DMS 273 (cell line): ENCODE data around the gene DNAJC21.

Source experiments
- DNase-seq: peaks from one replicate; lab custom pipeline; 2025; ENCODE audit not compliant: unreplicated experiment; lab: John Stamatoyannopoulos, UW

Gene DNAJC21

DNA sequence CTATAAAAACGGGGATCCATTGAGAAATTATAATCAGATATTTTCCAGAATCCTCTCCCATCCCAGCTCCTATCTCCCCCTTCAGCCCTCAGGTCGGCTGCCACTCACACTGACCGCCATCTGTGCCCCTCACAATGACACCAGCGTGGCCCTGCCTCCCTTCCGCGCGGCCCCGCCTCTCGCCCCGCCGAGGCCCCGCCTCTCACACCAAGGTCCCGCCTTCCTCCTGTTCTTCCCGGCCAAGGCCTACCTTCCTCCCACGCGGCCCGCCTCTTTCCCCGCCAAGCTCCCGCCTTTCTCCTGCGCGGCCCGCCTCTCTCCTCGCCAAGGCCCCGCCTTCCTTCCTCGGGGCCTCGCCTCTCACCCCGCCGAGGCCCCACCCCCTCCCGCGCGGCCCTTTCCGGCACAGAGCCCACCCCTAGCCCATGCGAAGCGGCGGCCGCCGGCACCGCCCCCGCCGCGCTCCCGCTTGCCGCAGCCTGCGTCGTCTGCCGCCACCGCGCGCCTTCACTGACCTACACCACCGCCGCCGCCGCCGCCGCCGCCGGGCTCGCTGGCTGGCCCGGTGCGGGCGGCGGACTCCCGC lies at the start of gene DNAJC21:
Gene DNAJC21, plus strand, starts transcription at position 426 of the 586 bp plus-strand sequence. CDS start 261 bp downstream, outside the sequence.
- peak; percentile 99 for DNase-seq

DNA sequence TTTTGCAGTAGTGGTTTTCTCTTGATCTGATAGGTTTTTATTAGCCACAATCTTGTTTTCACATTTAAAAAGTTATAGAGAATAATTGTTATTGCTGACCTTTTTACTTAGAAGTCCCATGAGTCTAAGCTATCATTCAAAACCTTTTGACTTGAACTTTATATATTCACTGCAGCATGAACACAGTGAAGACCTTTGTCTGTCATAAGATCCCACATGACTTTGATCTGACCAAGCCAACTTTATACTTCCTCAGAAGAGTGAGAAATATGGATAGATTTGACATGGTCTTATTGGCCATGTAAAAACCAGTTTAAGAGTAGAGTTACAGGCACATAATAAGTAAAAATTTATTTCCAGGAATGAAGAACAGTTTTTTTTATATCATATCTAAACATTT lies 48.1 kb upstream of the DNAJC21 start:
- DNase-seq: no peak

DNA sequence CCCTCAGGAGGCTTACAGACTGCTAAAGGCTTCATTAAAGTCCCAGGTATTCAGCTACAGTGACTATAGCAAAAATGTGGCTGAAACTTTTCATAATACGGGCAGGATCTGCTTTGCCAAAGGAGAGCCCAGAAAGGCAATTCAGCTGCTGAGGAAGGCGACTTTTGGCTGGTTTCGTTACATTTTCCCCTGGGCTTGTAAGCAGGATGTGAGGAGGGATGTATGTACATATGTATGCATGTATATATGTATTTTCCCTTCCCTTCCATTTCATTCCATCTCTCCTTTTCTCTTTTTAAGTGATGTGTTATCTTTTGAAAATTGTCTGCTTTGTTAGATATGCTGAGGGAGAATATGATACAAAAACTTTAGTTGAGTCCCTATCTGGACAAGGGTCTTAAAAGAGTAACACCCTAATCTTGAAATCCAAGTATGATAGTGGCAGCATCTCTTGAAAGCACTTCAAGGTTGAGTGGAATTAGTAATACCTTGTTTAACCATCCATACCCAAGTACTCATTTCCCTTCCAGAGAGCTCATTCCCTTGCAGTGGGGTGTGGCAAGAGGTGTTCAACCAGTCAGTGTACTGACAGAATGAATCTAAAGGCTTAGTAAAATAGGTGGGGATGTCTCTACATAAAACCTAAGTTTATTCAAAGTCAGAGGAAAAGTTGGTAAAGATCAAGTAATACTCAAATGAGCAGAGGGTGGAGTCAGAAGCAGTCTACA lies 42.8 kb upstream of the DNAJC21 start:
- no peak for DNase-seq

DNA sequence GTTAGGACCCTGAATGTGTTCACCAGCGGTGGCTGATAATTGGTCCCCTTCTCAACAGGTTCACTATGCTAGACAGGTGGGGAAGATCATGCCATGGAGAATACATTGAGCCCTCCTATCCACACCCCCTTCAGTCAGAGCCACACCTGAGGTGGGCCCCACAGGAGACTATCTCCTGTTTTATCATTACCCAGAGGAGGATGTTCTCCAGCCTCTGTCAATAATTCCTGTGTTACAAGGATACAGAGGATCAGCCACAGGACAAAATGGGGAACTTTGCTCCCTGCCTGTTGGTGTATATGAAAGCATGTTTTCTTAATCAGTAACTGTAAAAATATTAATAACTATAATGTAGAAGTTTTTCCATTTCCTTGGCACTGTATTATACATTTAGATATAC lies 40.0 kb upstream of the DNAJC21 start:
- DNase-seq: no peak

DNA sequence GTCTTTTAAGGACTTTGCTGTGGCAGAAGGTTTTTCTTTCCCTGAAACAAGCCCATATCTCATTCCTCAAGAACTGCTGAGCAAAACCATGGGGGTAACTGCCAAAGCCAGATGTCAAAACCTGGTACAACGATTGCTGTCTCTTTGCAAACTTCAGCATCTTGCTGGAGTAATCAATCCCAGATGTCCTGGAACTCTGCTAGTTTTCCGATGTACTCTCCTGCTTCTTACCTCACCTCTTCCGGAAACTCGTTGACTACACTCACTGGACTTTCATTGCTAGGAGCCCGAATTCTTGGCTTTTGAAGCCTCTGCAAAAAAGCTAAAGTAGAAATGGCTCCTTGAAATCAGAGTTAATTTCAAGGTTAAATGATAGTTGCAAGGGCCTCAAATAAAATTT lies 37.4 kb upstream of the DNAJC21 start:
- DNase-seq: no peak

DNA sequence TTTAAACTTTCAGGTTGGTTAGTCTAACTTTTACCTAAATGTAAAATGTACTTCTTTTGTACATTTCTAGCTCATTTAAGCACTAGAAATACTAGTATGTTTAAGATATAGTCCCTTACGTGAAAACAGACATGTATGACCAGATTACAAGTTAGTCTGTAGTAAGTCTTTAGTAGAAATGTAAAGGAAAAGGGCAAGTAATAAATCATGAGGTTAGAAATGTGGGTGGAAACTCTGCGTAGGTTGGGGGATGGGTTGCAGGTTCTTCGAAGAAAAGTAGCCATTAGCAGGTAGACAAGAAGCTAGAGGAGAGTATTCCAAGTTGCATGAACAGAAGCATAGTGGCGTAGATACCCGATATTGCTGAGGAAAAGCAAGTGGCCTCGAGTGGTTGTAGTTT lies 36.9 kb upstream of the DNAJC21 start:
- no peak for DNase-seq

DNA sequence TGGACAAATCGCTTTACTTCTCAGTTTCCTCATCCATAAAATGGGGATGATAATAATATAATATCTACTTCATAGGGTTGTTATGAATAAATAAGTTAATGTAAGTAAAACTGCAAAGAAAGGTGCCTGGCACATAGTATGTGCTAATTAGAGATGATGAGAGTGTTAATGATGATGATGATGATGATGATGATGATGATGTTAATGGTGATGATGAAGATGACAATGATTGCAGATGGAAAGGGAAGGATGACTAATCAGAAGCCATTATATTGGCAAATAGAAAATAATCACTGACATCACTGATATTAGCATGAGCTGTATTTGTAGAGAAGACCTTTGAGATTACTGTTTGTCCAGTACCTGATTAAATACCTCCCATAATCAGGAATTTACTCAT lies 34.6 kb upstream of the DNAJC21 start:
- no peak for DNase-seq

DNA sequence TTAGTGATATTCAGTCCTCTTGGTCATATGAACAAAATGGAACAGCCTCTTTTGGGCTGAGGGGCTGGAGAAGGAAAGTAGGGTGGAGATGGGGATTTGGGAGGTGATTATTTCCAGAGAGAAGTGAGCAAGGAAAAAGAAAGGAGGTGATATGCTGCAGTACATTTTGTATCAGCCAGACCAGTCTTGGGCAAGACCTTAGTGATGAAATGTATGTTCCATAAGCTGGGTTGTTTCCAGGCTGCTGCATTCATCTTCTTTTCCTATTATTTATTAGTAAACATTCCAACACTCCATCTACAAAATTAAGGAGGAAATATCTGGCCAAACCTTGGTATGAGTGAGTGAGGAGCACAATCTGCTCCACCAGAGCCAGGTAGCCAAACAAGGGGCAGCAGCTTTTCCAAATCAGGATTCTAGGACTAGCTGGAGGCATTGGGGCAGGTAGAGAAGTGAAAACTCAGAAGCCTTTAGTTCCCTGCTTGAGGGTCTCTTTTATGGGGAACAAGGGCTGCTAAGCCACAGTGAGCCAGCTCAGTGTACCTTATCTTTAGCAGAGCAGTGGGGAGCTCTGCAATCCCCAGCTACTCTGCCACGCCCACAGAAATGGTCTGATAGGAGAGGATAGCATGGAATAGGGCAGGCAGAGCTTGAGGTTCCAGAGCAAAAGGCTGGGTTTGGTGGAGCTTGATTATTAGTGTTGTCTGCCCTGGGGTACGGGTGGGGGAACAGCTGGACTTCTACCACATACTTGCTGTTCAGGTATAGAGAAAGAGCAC lies 33.5 kb upstream of the DNAJC21 start:
- no peak for DNase-seq

DNA sequence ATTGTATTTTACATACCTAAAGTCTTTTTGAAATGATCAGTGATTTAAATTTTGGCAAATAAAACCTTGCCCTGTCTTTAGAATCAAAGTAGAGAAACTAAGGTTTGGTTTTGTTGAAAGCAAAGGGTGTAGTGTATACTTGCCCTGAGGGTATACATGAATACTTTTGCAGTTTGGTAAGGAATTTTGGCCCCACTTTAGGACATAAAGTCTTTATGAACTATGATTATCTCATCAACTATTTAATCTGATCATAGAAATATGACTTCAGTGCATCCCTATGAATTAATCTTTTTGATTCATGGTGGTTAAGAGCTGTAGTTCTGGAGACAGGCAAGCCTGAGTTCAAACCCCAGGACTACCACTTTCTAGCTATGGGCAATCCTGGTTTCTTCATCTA lies 31.7 kb upstream of the DNAJC21 start:
- DNase-seq: no peak

DNA sequence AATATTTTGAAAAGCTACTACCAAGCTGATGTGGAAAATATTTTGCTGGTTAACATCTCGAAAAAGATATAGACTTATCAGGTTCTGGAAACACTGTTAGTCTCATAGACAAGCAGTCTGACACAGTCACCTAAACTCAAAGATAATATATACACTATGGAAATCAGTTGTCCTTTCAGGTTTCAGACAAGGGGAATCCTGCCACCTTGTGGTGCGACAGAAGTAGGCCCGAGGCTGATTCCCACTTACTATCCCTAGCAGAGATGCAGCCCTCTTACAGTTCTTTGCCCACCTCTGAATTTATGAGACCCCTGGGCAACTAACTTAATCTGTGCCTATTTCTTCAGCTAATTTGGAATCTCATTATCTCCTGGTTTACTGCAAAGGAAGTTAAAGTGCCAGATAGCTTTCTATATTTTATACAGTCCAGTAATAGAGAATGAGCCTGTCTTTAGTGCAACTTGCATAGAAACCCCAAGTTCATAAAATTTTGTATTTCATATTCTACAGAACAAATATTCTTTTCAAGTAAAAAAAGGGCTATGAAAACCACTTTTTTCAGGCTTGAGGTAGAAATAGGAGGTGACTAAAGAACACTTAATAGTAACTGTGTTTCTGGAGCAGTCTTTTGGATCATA lies 31.0 kb upstream of the DNAJC21 start:
- peak; percentile 83 for DNase-seq

DNA sequence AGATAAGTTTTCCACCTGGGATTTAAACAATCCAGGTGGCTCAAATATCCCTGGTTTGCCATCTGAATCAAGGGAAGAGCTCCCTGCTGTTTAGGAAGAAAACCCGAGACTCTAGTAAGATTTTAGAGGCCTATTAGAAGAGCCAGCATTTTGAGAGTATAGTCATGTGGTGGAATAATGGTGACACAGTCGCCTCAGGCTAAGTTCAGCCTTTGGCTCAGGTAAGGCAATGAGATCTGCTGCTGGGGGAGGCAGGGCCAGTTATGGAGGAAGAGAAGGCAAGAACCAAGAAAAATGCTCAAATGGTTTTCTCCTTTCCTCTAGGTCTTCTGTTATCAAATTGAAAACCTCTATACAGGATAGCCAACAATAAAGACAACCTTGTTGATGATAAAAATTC lies 30.3 kb upstream of the DNAJC21 start:
- no peak for DNase-seq

DNA sequence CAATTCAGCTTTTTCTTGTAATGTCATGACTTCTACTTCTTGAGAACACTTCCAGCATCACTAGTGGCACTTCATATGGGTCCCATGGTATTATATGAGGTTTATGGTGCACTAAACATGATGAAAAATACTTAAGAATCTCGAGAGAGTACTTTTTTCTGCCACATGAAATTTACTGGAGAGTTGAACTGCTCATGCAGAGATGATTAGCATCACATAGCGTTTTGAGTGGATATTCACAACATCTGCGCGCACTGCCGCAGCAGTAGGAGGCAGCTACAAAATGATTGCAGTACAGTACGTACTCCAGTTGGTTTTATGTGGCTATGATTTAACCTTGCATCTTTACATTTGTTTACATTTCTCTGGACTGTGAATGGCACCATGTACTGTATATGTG lies 28.7 kb upstream of the DNAJC21 start:
- no peak for DNase-seq

DNA sequence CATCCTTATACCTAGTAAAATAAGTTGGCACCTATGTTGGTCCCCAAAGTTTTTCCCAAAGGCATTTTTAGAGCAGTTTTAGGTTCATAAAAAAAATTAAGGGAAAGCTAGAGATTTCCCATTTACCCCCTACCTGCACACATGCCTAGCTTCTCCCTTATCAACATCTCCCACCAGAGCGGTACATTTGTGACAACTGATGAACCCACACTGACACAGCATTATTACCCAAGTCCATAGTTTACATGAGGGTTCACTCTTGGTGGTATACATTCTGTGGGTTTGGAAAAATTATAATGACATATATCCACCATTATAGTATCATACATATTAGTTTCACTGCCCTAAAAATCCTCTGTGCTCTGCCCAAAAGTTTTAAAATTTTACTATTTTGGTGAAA lies 26.1 kb upstream of the DNAJC21 start:
- no peak for DNase-seq

DNA sequence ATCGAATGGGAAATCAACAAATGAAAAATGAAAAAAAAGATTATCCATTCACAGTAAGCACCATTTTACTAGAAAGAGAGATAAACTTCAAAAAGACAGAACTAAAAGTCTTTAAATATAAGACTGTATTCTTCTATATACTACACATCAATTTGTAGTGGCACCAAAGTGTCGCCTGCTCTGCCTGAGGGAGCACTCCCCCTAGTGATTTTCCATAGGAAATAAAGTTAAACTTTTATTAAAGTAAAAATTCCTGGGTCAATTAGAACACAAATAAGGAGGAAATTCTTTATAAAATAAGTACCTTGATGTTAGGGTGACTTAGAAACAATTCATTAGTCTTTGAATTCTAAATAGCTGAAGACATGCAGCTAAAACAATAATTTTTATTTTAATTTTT lies 23.8 kb upstream of the DNAJC21 start:
- peak; percentile 13 for DNase-seq

DNA sequence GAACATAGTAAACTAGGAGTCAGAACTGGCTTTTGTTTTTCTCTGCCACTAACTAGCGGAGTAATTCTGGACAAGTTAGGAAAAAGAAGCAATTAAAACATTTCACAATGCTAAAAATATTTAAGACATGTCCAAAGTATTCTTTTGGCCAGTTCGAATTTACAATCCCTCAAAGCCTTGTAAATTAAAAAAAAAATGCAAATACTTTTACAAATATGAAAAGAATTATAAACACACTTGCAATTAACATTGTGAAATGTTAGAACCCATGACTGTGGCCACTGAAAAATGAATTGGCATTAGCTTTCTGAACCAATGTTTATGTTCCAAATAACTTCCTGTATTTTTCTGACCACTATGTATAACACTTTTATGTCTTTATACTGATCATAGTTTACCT lies 16.3 kb upstream of the DNAJC21 start:
- no peak for DNase-seq

DNA sequence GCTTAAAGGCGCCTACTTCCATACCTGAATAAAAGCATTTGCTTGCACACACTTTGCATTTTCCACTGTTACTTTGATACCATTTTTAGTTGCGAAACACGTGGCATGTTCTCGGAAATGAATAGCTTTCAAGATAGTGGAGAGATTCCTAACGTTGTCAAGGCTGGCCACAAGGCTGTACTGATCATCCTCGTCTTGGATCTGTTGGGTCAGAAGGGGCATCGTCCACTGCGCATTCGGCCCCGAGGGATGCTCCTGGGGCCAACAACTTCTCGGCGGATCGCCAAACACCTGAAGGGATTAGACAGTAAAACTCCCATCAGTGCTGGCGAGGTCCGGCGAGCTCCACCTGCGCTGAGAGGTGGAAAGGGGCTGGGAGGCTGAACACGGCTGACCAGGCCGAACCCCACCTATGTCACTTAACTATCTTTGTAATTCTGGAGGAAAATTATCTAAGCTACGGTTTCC lies 14.7 kb upstream of the DNAJC21 start:
- DNase-seq: peak; percentile 50

DNA sequence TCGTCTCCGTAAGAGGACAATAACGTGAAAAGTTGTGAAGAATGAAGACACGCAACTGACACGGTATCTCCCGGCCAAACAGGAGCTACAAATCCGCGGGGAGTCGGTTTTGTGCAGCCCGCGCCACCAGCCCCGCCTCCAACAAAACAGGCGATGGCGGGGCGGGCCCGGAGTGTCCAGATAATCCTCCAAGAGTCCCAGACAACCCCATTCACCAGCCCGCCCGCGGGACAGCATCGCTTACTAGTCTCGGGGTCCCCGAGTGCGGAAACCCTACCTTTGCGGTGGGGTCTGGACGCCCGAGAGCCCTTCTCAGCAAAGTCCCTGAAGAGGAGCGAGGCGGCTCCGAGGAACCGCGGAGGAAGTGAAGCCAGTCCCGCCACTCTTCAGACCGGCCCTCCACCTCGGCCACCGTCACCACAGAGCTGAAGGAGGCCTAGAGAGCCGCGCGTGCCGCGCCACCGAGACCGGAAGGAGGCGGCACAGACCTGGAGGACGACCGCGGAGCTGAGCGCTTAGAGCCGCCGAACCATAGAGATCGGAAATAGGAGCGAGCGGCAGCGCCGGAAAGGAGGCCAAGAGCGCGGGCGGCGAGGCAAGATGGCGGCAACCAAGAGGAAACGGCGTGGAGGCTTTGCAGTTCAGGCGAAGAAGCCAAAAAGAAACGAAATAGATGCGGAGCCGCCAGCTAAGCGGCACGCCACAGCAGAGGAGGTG lies 14.1 kb upstream of the DNAJC21 start, which contains the start of the genes BRIX1 and RAD1:
Gene BRIX1, plus strand, starts transcription at position 573 of the 717 bp plus-strand sequence. Its CDS starts 28 bp downstream, at position 601.
Gene RAD1, minus strand, starts transcription at position 366 of the 717 bp plus-strand sequence. CDS start 612 bp downstream, outside the sequence.
- DNase-seq: peak; percentile 99

DNA sequence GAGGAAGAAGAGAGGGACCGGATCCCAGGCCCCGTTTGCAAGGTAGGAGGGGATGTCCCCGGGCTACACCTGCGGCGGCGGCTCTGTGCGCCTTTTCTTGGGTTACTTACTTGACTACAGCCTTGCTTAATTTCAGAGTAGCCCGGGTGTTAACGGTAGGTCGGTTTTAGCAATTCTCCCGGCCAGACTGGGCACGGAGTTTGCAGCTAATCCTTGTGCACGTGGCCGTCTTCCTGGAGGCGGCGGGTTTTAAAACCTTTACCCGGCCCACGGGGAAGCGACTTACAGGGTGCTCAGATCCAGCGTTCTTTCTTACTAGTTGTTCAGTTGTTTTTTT lies 13.5 kb upstream of the DNAJC21 start:
- DNase-seq: peak; percentile 61

DNA sequence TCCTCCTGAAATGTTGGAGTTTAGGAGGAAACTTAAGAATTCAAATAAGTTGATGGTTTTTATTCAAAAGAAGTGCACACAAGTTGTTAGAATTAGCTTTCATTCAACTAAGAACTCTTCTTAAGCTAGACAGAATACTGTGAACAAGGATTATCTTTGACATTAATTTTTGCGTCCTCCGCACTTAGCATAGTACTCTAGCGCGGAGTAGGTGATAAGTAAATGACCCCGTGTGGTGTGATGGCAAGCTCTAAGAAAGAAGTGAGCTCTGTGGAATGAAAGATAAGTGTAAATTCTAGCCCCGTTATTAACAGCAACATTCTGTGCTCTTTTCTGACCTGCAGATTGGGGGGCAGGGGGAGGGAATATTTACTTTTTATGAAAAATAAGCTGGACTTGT lies 12.8 kb upstream of the DNAJC21 start:
- DNase-seq: peak; percentile 23

DNA sequence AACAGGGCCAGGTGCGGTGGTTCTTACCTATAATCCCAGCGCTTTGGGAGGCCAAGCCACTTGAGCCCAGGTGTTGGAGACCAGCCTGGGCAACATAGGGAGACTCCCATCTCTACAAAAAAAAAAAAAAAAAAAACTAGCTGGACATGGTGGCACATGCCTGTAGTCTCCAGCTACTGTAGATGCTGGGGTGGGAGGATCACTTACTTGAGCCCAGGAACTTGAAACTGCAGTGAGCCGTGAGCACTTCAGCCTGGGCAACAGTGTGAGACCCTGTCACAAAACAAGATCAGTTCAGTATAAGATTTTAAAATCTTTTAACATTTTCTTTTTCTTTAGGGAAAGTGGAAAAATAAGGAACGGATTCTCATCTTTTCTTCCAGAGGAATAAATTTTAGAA lies 11.3 kb upstream of the DNAJC21 start:
- DNase-seq: no peak

DNA sequence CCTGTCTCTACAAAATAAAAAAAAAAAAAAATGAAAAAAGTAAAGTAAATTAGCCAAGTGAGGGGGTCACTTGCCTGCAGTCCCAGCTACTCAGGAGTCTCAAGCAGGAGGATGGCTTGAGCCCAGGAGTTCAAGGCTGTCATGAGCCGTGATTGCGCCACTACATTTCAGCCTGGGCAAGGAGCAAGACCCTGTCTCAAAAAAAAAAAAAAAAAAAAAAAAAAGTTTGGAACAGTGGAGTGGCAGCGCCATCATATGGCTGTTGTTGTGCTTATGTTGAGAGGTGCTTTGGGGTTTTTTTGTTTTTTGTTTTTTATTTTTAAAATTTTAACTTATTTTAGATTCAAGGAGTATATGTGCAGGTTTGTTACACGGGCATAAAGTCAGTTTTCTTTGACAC lies 10.3 kb upstream of the DNAJC21 start:
- DNase-seq: no peak
